Progenitor cell of endocrine pancreas (in vitro differentiated cells): ENCODE data around the gene TAPBPL. TPM values are rescaled to one million over a fixed set of nuclear protein-coding genes. Genes with fewer than 3 reads are reported as not detected.
"Not testable (repeated sequence)": the region's sequence is repeated elsewhere in the genome, so short reads cannot be mapped to it uniquely, and the experiment has no call there.

Source experiments
- DNase-seq: peaks from one replicate; pipeline ENCODE4 v3.0.0; 2021; ENCODE audit warnings: low spot score; ENCODE audit not compliant: unreplicated experiment
- H3K27ac Mint-ChIP-seq: 2 replicates; pipeline ENCODE4 v1.8.0; 2021; ENCODE audit warnings: mild to moderate bottlenecking, moderate library complexity, mixed read lengths
- H3K27me3 Mint-ChIP-seq: 2 replicates; pipeline ENCODE4 v1.8.0; 2021; ENCODE audit warnings: mixed read lengths
- H3K36me3 Mint-ChIP-seq: 2 replicates; pipeline ENCODE4 v1.8.0; 2022; ENCODE audit warnings: mixed read lengths; ENCODE audit not compliant: insufficient read depth
- H3K4me1 Mint-ChIP-seq: 2 replicates; pipeline ENCODE4 v1.8.0; 2021; ENCODE audit warnings: low read depth, mixed read lengths
- H3K4me3 Mint-ChIP-seq: 2 replicates; pipeline ENCODE4 v1.8.0; 2021; ENCODE audit warnings: low read depth, mild to moderate bottlenecking, moderate library complexity, mixed read lengths
- H3K9me3 Mint-ChIP-seq: 2 replicates; pipeline ENCODE4 v1.8.0; 2021; ENCODE audit warnings: low read depth, mixed read lengths
- total RNA-seq: library from RNA; stranded (reverse); gene quantifications from 2 replicates; pipeline ENCODE4 v1.2.1, GENCODE V29; 2021
- TF ChIP-seq, protein P1 (sequence below): fragments of 200-600 bp; sonication (generic); IDR thresholded peaks from one replicate; pipeline ENCODE4 v1.5.0; 2021; ENCODE audit warnings: antibody characterized with exemption, mild to moderate bottlenecking; ENCODE audit not compliant: unreplicated experiment

Gene TAPBPL
- total RNA-seq, 1 donor from 2014 or later = 2.4 TPM

DNA sequence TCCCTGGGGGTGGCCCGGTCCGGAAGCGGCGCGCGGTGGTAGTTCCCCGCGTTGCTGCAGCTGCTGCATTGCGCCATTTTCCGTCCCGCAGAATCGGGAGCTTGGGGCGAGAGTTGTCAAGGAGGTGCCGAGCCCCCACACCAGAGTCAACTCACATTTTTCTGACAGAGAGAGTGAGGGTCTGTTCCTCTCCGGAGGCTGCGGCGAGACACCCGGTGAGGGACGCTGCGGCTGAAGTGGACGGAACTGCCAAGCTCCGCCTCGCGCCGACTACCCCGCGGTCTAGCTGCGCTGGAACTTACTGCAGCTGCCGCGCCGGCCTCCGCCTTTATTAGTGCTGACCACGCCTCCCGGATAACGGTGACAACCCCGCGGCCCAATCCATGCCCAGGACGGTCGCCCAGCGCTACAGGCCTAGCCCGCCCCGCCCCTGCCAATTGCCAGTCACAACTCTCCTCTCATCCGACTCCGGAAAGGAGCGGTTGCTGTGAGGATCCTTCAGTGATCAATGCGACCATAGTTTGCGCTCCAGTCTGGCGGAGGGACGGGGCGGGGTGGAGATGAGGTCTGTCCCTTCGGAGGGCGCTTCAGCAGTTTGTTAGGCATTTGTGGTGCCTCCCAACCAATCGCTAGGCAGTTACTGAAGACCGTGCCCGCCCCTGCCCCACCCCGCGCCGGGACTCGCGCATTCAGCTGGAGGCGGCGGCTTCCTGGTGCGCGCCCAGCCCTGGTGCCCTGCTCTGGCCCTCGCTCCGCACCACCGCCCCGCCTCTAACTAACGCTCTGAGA is 18.7 kb downstream of the TAPBPL start, which contains the start of gene VAMP1:
VAMP1 (minus strand) TSS at position 303 of the 789 bp plus-strand sequence; CDS start at position 157, 146 bp downstream.
- TF ChIP-seq, protein P1, sequence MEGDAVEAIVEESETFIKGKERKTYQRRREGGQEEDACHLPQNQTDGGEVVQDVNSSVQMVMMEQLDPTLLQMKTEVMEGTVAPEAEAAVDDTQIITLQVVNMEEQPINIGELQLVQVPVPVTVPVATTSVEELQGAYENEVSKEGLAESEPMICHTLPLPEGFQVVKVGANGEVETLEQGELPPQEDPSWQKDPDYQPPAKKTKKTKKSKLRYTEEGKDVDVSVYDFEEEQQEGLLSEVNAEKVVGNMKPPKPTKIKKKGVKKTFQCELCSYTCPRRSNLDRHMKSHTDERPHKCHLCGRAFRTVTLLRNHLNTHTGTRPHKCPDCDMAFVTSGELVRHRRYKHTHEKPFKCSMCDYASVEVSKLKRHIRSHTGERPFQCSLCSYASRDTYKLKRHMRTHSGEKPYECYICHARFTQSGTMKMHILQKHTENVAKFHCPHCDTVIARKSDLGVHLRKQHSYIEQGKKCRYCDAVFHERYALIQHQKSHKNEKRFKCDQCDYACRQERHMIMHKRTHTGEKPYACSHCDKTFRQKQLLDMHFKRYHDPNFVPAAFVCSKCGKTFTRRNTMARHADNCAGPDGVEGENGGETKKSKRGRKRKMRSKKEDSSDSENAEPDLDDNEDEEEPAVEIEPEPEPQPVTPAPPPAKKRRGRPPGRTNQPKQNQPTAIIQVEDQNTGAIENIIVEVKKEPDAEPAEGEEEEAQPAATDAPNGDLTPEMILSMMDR = peak; percentile 4
- no peaks in the 10 kb centered on the region for H3K36me3 Mint-ChIP-seq

DNA sequence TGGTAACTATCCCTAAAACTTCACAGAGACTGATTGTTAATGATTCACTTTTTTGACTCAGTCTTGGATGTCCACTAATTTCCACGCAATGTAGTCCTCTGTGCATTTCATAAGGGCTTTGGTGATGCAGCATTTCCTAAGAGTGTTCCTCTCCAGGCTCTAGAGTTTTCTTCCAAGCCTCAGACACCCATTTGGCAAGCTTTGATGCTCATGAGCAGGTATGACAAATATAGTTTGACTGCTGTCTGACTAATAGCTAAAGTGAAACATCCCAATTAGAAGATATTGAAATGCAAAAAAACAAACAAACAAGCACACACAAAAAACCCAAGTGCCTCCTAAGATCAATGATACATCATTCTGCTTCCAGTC is 20.1 kb downstream of the TAPBPL start:
- H3K9me3 Mint-ChIP-seq = peaks cover 4% of the 10 kb centered on the region
- no peak for DNase-seq
- peaks cover 12% of the 10 kb centered on the region for H3K4me1 Mint-ChIP-seq
- no peak overlapping the region for H3K4me3 Mint-ChIP-seq
- H3K27me3 Mint-ChIP-seq = peaks cover 40% of the 10 kb centered on the region
- no peak overlapping the region for H3K27ac Mint-ChIP-seq
- peaks cover 2% of the 10 kb centered on the region for H3K36me3 Mint-ChIP-seq
- TF ChIP-seq, protein P1 = no peak

More for the DNA sequence above, 18.7 kb downstream of the TAPBPL start, which contains the start of gene VAMP1:
- DNase-seq = peak; percentile 97
- peaks cover 12% of the 10 kb centered on the region for H3K4me1 Mint-ChIP-seq
- no peaks in the 10 kb centered on the region for H3K9me3 Mint-ChIP-seq
- H3K4me3 Mint-ChIP-seq = peak within 1 kb of the TSS; percentile 80
- H3K27me3 Mint-ChIP-seq = peaks cover 43% of the 10 kb centered on the region
- H3K27ac Mint-ChIP-seq = peak within 1 kb of the TSS; percentile 94

DNA sequence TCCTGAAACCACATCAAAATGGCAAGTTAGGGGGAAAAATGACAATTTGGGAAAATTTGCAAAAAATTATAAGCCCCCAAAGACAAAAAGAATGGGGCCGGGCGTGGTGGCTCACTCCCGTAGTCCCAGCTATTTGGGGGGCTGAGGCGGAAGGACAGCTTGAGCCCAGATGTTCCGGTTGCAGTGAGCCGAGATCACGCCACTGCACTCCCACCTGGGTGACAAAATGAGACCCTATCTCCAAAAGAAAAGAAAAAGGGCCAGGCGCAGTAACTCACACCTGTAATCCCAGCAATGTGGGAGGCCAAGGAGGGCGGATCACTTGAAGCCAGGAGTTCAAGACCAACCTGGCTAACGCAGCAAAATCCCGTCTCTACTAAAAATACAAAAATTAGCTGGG is 20.6 kb downstream of the TAPBPL start:
- peaks cover 36% of the 10 kb centered on the region for H3K27me3 Mint-ChIP-seq
- TF ChIP-seq, protein P1 = no peak
- peaks cover 12% of the 10 kb centered on the region for H3K4me1 Mint-ChIP-seq
- H3K27ac Mint-ChIP-seq = no peak overlapping the region
- peaks cover 4% of the 10 kb centered on the region for H3K9me3 Mint-ChIP-seq
- H3K36me3 Mint-ChIP-seq = peaks cover 2% of the 10 kb centered on the region
- DNase-seq = no peak
- H3K4me3 Mint-ChIP-seq = no peak overlapping the region

DNA sequence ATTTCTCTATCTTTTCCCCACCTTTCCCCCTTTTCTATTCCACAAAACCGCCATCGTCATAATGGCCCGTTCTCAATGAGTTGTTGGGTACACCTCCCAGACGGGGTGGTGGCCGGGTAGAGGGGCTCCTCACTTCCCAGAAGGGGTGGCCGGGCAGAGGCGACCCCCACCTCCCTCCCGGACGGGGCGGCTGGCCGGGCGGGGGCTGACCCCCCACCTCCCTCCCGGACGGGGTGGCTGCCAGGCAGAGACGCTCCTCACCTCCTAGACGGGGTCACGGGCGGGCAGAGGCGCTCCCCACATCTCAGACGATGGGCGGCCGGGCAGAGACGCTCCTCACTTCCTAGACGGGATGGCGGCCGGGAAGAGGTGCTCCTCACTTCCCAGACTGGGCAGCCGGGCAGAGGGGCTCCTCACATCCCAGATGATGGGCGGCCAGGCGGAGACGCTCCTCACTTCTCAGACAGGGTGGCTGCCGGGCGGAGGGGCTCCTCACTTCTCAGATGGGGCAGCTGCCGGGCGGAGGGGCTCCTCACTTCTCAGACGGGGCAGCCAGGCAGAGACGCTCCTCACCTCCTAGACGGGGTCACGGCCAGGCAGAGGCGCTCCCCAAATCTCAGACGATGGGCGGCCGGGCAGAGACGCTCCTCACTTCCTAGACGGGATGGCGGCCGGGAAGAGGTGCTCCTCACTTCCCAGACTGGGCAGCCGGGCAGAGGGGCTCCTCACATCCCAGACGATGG is 23.6 kb downstream of the TAPBPL start:
- not testable (repeated sequence) for H3K4me1 Mint-ChIP-seq, H3K36me3 Mint-ChIP-seq, H3K27ac Mint-ChIP-seq, H3K9me3 Mint-ChIP-seq, H3K4me3 Mint-ChIP-seq, DNase-seq
- peaks cover 28% of the 10 kb centered on the region for H3K27me3 Mint-ChIP-seq

DNA sequence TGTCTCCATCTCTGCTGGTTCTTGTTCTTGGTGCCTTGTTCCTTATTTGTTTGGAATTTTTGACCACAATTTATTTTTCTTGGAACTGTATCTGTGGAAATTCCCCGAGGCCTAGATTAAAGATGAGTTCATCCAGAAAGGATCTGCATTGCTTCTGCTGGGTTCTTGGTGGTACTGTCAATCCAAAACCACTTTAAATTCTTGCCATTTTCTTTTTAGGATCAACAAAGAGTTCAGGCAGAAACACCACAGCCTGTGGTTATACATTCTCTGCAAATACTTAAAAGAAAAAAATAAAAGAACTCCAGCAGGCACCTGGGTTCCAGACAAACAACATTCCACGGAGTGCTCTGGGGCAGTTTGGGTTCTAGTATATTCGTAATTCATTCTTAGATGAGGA is 24.6 kb downstream of the TAPBPL start:
- Mint-ChIP-seq H3K4me3 (no peak overlapping the region), H3K36me3 (peaks cover 2% of the 10 kb centered on the region), H3K9me3 (peaks cover 4% of the 10 kb centered on the region), H3K4me1 (peaks cover 5% of the 10 kb centered on the region), H3K27ac (no peak overlapping the region), H3K27me3 (peaks cover 24% of the 10 kb centered on the region)
- TF ChIP-seq, protein P1 = no peak
- DNase-seq = no peak

DNA sequence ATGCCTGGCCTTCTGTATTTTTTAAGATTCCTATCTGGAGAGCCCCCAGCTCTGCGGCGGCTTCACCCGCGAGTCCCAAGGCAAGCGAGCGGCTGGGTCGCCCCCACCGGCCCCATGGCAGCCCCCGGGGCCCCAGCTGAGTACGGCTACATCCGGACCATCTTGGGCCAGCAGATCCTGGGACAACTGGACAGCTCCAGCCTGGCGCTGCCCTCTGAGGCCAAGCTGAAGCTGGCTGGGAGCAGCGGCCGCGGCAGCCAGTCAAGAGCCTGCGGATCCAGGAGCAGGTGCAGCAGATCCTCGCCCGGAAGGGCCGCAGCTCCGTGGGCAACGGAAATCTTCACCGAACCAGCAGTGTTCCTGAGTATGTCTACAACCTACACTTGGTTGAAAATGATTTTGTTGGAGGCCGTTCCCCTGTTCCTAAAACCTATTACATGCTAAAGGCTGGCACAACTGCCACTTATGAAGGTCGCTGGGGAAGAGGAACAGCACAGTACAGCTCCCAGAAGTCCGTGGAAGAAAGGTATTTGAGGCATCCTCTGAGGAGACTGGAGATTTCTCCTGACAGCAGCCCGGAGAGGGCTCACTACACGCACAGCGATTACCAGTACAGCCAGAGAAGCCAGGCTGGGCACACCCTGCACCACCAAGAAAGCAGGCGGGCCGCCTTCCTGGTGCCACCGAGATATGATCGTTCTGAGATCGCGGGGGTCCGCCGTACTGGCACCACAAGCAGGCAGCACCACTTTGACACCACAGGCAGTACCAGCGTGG is 25.9 kb downstream of the TAPBPL start:
- H3K4me3 Mint-ChIP-seq, H3K36me3 Mint-ChIP-seq, H3K9me3 Mint-ChIP-seq, H3K4me1 Mint-ChIP-seq, DNase-seq, H3K27ac Mint-ChIP-seq: not testable (repeated sequence)
- H3K27me3 Mint-ChIP-seq = peaks cover 19% of the 10 kb centered on the region
